Peyer's patch (tissue), 4 donors: ENCODE measurements around the gene IBSP.

Experiments used
- CTCF ChIP-seq, 6 experiments: fragments of 450-650 bp in 4 of 6; fragments of 200-600 bp in 2 of 6; sonication (generic) in 1 of 6; IDR thresholded peaks; one replicate each; pipeline ENCODE4 v1.5.1; 2017 to 2019; ENCODE audit warnings: antibody characterized with exemption in 6 of 6, mild to moderate bottlenecking in 3 of 6, moderate library complexity in 1 of 6
- POLR2A ChIP-seq, 2 donors: fragments of 450-650 bp; IDR thresholded peaks; one replicate each; pipeline ENCODE4 v1.5.1; 2017; ENCODE audit warnings: antibody characterized with exemption in 2 of 2, mild to moderate bottlenecking in 2 of 2, moderate library complexity in 2 of 2

GRCh38 chr4:87838890-87839591 lies 39.7 kb downstream of the IBSP start:
- TF ChIP-seq POLR2A (IDR thresholded peaks at IDR 0.05), result no peak
- peak; percentile 2 to 53 (median 46) for TF ChIP-seq CTCF (IDR thresholded peaks at IDR 0.05)
